ENCODE data around the gene SLC66A3.

The SLC66A3 gene

DNA sequence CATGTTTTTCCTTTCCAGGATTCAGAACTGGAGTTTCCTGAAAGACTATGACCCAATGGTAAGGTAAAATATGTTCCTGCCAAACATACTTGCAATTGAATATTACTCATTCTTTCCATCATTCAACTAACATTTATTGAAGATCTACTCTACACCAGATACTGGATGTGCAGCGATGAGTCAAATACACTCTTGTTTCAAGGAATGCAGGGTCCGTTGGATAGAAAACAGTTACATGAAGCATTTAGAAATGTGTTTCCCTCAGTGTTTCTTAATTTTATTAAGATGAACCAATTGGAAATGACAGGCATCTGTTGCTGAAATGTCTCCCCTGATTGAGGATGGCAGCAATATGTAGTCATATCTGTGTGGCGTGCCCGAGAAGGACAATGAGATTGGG is 14.8 kb upstream of the SLC66A3 start:
- no peak for DNase-seq

DNA sequence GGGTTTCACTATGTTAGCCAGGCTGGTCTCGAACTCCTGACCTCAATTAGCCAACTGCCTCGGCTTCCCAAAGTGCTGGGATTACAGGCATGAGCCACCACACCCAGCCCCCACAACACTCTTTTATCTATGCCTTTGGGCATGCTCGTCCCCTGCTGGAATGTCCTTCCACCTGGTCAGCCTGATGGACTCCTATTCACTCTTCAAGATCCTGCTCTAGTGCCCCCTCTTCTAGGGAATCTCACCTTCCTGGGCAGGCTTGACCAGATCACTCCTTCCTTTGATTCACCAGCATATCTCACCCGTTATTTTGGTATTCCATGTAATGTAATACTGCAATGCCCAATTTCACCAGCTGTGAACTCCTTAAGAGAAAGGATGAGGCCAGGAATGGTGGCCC is 13.9 kb upstream of the SLC66A3 start:
- no peak for DNase-seq

DNA sequence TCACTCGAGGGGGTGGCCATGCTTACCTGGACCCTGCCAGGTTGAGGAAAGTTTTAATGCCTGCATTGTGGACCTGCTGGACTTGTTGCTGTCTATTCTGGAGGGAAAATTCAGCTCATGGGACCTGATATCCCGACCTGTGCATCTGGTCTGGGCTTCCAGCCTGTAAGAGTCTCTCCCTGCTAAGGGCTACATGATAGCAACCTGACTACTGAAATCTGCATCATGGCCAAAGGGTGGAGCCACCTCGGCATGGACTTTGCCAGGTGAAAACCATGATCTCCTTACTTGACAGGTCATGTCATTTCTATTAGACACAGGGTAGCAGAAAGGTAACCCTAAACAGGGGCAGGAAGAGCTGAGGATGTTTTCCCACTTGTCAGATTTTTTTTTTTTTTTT is 12.9 kb upstream of the SLC66A3 start:
- DNase-seq = no peak

DNA sequence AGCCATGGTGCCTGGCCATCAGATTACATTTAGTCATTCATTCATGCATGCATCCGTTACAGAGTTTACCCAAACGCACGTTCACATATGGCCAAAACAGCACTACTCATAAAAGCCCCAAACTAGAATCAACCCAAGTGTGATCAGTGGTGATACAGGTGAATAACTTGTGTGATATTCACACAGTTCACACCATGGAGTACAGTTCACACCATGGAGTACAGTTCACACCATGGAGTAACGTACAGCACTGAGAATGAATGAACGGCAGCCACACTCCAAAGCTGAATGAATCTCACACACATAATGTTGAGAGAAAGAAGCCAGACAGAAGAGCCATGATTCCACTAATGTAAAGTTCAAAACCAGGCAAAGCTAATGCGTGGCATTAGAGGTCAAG is 12.3 kb upstream of the SLC66A3 start:
- DNase-seq = no peak

DNA sequence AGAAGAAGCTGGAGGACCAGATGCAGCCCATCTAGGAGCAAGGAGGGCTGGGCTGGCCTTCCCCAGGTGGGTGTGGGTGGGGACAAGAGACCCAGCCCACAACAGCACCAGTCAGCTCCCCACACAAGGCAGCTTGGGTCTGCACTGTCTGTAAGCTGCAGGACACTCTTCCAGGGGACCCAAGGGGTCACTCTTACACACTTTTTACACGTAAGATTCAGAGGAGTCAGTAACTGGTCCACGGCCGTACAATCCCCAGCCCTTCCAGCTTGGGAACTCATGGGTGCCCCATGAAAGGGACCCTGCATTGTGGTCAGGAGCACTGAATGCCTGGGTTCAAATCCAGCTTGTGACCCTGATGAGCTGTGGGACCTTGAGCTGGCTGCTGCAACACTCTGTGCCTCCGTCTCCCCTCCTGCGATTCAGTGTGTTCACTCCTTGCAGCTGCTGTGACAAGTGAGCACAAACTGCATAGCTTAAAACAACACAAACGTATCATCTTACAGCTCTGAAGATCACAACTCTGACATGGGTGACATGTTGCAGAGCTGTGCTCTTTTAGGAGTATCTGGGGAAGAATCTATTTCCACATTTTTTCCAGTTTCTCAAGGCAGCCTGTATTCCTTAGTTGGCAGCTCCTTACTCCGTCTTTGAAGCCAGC is 11.1 kb upstream of the SLC66A3 start:
- no peak for DNase-seq

DNA sequence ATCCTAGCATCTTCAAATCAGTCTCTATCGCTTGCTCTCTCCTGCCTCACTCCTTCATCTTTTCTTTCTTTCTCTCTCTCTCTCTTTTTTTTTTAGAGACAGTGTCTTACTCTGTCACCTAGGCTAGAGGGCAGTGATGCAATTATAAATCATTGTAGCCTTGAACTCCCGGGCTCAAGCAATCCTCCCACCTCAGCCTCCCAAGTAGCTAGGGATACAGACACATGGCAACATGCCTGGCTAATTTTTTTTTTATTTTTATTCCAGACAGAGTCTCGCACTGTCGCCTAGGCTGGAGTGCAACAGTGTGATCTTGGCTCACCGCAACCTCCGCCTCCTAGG is 10.6 kb upstream of the SLC66A3 start:
- no peak for DNase-seq

DNA sequence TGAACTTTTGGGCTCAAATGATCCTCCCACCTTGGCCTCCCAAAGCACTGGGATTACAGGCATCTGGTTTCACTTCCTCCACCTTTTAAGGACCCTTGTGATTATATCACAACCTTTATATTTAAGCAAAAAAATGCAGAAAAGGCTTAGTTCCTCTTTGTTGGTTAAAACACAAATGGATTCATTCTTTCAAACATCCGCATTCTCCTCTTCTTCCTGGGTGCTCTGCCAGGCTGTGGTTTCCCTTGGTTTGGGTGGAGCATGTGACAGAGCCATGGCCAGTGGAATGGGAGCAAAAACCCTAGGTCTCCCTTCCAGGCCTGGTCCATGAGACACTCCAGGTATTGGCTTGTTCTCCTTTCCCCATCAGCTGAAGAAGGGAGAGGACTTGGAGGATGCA is 9.9 kb upstream of the SLC66A3 start:
- DNase-seq = peak; percentile 69

DNA sequence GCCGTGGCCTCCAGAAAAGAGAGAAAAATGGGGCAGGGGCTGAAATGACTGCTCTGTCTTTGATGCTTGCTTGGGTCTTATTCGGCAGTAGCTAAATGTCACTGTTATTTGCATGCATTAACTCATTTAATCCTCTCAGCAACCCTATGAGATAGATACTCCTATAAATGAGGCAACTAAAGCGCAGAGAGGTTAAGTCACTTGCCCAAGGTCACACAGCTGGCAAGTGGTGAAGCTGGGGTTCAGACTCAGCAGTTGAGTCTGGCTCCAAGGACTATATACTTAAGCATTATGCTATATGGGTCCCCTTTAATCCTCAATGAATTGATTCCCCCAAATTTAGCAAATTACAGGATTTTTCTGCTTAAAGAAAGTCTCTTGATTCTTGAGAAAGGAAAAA is 9.2 kb upstream of the SLC66A3 start:
- DNase-seq = no peak

DNA sequence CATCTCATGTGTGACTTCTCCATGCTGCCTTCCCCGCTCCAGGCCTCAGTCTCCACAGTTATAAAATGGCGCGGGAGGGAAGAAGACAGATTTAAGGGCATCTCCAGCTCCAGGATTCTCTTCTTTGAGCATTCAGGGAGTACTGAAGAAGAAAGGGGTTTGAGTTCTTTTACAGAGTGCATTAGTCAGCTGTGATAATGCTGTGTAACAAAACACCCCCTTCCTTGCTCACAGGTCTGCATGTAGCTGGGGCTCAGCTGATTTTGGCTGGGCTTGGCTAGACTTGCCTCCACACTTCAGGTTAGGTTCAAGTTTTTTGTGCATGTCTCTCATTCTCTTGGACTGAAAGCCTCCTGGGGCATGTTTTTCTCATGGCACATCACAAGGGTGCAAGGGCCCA is 8.0 kb upstream of the SLC66A3 start:
- no peak for DNase-seq

DNA sequence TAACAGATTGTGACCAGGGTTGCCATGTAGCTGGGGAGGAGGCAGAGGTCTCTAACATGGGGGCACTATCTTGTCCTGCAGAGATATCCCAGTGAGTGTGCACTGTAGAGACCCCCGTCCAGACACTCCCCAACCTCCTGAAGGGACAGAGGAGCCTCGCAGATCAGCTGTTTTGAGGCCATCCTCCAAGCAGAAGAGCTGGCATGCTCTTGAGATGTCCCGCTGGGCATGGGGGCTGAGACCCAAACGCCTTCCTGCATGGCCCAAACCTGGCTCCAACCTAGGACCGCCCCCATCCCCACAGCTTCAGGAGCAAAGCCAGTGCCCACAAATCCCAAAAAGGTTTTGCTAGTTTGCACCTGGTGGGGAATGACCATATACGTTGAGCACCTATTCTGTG is 2.7 kb upstream of the SLC66A3 start:
- DNase-seq = no peak

DNA sequence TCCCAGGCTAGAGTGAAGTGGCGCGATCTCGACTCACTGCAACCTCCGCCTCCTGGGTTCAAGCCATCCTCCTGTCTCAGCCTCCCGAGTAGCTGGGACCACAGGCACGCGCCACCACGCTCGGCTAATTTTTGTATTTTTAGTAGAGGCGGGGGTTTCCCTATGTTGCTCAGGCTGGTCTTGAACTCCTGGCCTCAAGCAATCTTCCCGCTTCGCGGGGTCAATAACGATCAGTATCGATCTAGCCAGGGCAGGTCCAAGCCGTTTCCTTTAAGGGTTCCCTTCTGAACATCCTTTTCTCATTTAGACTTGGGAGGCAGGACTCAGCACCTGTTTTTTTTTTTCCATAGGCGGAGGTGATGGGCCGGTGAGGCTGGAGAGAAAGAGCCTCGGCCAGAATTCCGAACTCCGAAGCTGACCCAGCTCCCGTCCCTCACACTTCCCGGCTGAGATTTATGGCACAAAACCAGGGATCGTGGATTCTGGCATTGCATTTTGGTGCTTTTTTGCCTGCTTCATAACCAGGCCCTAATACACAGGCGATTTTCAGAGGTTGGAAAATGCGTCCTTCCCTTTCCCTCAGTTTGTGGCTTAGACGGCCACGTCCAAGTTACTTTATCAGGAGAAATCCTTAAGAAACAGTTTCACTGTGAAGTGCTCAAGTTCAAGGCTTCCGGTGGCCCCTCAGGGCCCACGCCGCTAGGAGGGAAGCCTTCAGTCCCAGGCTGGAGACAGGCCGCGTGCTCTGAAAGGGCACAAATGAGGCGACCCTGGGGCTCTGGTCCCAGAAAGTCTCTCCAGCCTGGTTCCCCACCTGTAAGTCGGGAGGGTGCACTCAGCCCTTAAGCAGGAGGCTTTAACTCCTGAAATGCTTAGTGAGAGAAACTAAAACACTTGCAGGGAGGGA is 998 bp upstream of the SLC66A3 start:
- peak; percentile 42 for DNase-seq

DNA sequence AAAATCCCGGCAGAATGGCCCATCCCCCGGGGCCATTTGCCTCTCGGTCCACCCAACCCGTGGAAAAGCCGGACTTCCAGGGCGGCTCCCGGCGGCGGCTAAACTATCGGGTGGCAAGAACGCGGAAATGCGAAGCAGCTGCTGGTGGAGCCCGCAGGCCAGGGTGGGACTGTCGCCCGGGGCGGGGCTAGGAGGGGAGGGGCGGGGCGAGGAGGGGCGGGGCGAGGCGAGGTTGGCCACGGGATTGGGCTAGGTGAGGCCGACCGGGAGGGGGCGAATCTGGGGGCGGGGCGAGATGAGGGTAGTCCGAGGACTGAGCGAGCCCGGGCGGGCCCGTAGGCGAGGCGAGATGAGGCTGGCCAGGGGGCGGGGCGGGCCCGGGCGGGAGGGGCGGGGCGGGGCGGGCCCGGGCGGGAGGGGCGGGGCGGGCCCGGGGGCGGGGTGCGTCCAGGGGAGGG is 315 bp upstream of the SLC66A3 start:
- DNase-seq = peak; percentile 99

DNA sequence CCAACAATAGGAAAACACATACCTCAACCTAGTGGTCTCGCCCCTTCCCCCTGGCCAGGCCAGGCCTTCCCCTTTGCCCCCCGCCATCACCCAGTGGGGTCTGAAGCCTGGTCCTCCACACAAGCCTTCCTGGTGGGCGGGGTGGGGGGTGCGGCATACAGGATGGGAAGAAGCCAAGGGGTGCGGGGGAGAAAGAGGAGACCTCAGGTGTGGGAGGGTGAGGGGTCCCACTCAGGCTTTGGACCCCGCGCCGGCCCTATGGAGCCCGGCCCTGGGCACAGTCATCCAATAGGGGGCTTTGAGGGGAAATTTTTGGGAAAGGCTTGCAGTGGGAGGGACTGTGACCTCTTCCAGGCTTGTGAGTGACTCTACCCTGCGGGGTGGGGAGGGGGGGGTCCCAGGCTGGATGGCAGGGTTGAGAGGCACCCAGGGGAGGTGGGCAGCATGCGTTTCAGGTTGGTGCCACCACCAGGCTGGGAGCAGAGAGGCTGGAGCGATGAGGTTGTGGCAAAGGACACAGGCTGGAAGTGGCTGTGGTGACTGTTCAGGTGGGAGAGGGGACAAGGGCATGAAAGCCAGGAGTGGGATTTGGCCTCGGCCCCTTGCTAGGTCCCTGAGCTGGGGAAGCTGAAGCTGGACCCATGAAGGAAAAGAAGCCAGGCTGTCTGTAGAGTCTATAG is 1.3 kb downstream of the SLC66A3 start:
- no peak for DNase-seq

DNA sequence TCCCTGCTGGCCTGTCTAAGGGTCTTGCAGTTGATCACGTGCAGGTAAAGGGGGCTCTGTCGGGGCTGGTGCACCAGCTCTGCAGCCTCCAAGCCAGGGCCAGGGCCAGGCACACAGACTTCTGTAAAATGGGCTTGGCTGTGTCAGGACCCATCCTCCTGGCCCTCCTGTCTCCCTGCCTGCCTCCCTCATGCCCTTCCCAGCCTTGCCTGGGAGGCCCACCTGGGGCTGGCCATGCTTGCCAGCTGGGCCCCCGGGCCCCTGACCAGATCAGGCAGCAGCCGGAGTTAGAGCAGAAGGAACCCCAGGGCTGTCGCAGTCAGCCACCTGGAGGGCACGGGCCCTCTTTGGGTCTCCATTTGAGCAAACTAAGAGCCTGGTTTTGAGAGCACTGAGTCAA is 2.0 kb downstream of the SLC66A3 start:
- DNase-seq = no peak

DNA sequence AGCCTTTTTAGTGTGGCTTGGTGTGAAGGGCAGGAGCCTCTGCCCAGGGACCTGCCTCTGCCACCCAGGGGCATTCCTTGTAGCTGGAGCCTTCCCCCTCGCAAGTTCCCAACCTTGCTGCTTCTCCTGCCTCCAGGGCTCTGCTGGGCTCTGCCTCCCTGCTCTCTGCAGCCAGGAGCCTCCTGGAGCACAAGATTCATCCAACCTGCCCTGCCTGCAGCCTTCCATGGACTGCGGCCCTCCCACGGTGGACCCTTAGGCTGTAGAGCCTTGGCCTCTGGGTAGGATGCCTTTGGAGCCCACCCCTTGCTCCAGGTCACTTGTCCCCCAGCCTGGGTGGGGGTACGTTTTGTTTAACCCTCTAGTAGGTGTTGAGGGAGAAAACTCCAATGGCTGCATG is 2.5 kb downstream of the SLC66A3 start:
- DNase-seq = no peak

DNA sequence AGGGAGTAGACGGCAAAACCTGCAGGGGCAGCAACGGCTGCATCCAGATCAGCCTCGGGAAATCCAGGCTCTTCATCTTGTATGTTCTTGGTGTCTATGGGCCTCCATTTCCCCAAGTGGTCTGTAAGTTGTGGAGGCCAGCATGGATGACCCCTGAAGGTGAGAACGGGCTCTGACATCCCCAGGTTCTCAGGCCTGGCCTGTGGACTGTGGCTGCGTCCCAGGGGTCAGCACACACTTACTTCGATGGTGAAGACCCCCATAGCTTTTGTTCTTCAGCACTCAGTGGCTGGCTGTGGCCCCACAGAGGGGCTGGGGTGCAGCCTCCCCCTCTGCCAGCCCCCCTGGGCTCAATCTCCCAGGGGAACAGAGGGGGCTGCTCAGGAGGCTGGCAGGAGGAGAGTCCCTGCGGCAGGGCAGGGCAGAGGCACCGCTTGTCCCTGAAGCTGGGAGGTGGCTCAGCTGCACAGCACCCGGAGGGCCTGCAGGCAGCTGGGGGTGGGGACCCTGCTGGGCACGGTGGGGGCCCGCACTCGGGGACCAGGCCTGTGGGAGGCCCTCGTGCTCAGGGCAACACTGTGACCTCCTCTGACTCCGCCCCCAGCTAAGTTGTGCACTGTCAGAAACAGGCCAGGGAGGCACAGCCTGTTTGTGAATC is 3.8 kb downstream of the SLC66A3 start:
- no peak for DNase-seq

DNA sequence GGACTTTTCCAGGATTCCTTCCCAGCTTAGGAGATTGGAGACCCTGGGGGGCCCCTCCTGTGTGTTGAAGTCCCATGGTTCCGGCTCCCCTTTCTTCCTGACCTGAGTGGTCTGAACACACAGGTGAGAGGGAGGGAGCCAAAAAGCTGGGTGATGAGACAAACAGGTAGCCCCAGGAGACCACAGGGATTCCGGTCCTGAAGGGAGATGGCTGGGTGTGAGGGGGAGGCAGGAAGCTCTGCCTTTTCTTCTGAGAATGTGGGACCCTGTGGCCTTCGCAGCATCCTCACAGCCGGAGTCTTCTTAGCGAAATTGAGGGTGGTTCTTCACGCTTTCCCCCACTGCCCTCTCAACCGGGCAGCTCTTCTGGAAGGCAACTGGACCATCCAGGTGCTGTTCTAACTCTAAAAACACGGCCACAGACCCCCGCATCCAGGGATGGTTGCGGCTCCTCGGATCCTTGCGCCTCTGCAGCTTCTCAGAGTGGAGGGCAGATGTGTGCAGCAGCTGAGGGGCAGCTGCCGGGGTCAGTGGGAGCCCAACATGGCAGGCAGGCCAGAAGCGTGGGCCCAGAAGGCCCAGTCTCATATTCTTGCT is 4.4 kb downstream of the SLC66A3 start:
- no peak for DNase-seq

DNA sequence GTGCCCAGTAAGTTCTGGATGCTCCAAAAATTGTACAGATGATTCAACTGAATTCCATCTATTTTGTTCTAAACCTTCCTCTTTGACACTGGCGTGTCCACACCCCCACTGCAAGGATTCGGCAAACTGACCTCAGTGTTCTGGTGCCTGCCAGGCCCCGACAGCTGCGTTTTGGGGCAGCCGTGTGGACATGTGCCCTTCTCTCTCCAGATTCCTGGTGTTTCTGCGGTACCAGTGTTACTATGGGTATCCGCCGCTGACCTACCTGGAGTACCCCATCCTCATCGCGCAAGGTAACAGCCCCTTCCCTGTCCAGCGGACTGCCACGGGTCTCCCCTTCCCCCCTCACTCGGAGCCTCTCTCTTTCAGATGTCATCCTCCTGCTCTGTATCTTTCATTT is 5.0 kb downstream of the SLC66A3 start:
- DNase-seq = no peak

DNA sequence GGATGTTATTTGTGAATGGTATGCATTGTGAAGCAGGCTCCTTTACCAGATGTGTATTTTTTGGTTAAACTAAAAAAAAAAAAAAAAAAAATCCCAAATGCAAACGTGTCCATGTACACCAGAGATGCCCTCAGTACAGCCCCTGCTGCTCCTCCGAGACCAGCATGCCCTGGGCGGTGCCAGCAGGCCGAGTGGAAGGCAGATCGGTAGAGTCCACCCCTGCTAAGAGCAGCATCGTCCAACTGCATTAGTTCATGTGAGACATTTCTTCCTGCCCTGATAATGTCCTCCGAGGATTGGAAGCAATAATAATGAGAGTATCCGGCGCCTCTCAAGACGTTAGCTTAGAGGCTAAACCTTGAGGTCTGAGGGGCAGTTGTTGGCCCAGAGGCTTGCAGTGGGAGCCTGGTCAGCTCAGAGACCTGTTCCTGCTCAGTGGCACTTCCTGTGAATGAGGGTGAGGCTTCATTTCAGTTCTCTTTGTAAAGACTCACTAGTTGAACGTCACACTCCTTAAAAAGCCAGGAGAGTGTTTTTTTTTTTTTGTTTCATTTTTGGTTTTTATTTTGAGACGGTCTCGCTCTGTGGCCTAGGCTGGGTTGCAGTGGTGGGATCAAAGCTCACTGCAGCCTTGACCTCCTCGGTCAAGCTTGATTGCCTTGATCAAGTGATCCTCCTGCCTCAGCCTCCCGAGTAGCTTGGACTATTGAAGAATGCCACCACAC is 5.6 kb downstream of the SLC66A3 start:
- DNase-seq = peak; percentile 67

DNA sequence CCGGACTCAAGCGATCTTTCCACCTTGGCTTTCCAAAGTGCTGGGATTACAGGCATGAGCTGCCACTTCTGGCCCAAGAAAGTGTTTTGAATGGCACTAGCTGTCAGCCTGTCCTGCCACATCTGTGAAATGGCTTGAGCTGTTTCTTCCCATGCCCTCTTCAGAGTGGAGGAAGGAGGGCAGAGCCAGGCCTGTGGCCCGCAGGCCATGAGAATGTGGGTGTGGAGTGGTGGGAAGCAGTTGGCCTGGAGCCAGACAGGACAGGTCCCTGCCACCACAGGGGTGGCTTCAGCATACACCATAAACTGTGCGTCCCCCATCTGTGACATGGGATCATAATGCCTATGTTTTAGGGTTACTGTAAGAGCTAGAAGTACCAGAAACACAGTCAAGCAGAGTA is 6.5 kb downstream of the SLC66A3 start:
- DNase-seq = no peak

DNA sequence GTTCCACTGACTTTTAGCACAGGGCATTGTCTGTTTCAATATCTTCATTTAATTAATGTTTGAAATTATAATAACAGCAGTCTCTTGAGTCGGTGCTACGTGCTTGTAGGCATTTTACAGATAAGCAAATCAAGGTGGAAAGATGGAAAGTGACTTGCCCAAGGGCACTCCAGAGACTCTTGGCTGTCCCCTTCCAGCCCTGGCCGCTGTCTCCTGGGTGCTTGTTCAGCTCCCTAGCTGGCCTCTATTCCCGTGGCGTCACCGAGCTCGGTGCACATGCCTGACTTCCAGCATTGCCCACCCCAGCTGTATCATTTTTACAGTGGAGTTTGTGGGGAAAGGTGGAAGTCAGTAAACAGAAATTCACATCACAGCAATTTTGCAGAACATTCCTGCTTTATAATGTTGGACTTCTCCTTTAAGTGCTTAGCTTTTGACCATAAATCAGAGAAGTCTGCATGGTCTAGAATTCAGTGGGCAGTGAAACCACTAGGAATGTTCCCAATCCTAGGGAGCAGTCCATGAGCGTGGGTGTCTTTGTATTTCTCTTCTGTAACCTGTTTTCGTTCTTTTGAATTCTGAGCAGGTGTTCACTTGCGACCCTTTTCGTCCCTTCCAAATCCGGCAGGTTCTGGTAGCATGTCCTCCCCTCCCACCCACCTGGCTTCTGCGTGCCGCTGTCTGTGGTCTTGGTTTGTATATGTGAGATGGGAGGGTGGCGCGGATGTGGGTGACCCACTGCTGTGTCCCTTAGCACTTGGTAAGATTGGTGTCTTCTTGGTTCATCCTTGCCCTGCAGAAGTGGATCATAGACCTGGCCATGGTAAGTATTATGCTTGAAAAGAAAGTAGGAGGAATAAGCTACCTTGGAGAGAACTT is 8.4 kb downstream of the SLC66A3 start:
- DNase-seq = no peak

All from suppressor macrophage treated with lipopolysaccharide for 4 hours (primary cell).